HCT116 (cell line): ENCODE measurements around the gene CCDC24. TPM values are rescaled to one million over a fixed set of nuclear protein-coding genes. Genes with fewer than 3 reads are reported as not detected.

ENCODE experiments used
- ATAC-seq: fragments of 200-7000 bp; cut with Tn5 transposase; 2 replicates; pipeline ENCODE4 v1.9.1; 2020; ENCODE audit warnings: mild to moderate bottlenecking, moderate library complexity
- BruUV-seq: library from RNA; stranded (reverse); fragments of 400-500 nt; replicated peaks from 2 replicates; lab custom pipeline; 2021; lab: Mats Ljungman, UMichigan
- CTCF ChIA-PET: fragments of 300-600 bp; sonication (Branson Sonifier 250); formaldehyde crosslinking; loops from one replicate; lab custom pipeline; 2021; ENCODE audit warnings: antibody characterized with exemption; lab: Charles Lee
- POLR2A ChIA-PET: fragments of 300-600, 350-600 bp; sonication (Branson Sonifier 250); formaldehyde crosslinking; loops from one replicate; lab custom pipeline; 2021; ENCODE audit warnings: antibody characterized with exemption; lab: Charles Lee
- RAD21 ChIA-PET, 2 experiments: fragments of 300-600 bp; sonication (Branson Sonifier 250); formaldehyde crosslinking; loops; one replicate each; lab custom pipeline; 2023; ENCODE audit warnings: low total read pairs in 2 of 2; ENCODE audit not compliant: uncharacterized antibody in 2 of 2, unreplicated experiment in 2 of 2, low non-redundant PET in 1 of 2; lab: Charles Lee
- DNase-seq: peaks from one replicate; pipeline ENCODE4 v3.0.0-alpha.2; 2010; ENCODE audit warnings: low read depth, low spot score
- H2AFZ ChIP-seq: fragments of 200-600 bp; shearing (Covaris generic), sonication (generic); 2 replicates; pipeline ENCODE4 v1.6.1; 2017; ENCODE audit warnings: low read depth, mixed run types, mixed read lengths, antibody characterized with exemption, low read length; ENCODE audit not compliant: poor library complexity, severe bottlenecking
- H3K27ac ChIP-seq: 2 replicates; pipeline ENCODE4 v1.5.1; 2012; ENCODE audit warnings: low read depth, low read length
- H3K27me3 ChIP-seq: fragments of 200-600 bp; sonication (generic); 2 replicates; pipeline ENCODE4 v1.6.1; 2016; ENCODE audit warnings: mixed run types, low read length, mixed read lengths; ENCODE audit not compliant: insufficient read depth
- H3K36me3 ChIP-seq, 2 experiments: fragments of 200-500 bp in 1 of 2; fragments of 200-600 bp in 1 of 2; sonication (Bioruptor generic) in 1 of 2; sonication (generic) in 1 of 2; 2 replicates each; pipeline versions ENCODE4 v1.5.1 to v1.6.1; 2014 to 2016; ENCODE audit warnings: low read length in 2 of 2, inconsistent platforms in 1 of 2, mixed read lengths in 1 of 2, mixed run types in 1 of 2; ENCODE audit not compliant: insufficient read depth in 2 of 2, control insufficient read depth in 1 of 2
- H3K4me1 ChIP-seq, 2 experiments: fragments of 200-600 bp in 1 of 2; sonication (generic) in 1 of 2; 2 replicates each; pipeline versions ENCODE4 v1.5.1 to v1.6.1; 2012 to 2017; ENCODE audit warnings: low read length in 2 of 2, inconsistent platforms in 1 of 2, mild to moderate bottlenecking in 1 of 2, mixed read lengths in 1 of 2, mixed run types in 1 of 2, moderate library complexity in 1 of 2; ENCODE audit not compliant: insufficient read depth in 2 of 2, control insufficient read depth in 1 of 2
- H3K4me2 ChIP-seq: fragments of 200-600 bp; sonication (generic); 2 replicates; pipeline ENCODE4 v1.6.1; 2017; ENCODE audit warnings: mixed run types, low read length, mixed read lengths
- H3K4me3 ChIP-seq, 2 experiments: fragments of 200-600 bp in 1 of 2; sonication (generic) in 1 of 2; replicated peaks in 1 of 2; 2 replicates each; pipeline ENCODE4 v1.5.1; 2011 to 2016; ENCODE audit warnings: low read length in 2 of 2, control low read depth in 1 of 2, low read depth in 1 of 2, mild to moderate bottlenecking in 1 of 2, mixed read lengths in 1 of 2, mixed run types in 1 of 2
- H3K79me2 ChIP-seq: fragments of 200-600 bp; sonication (generic); 2 replicates; pipeline ENCODE4 v1.6.1; 2017; ENCODE audit warnings: mild to moderate bottlenecking, mixed run types, low read length, moderate library complexity, mixed read lengths; ENCODE audit not compliant: insufficient read depth
- H3K9ac ChIP-seq: fragments of 200-600 bp; sonication (generic); 2 replicates; pipeline ENCODE4 v1.6.1; 2016; ENCODE audit warnings: low read length, mixed read lengths
- H3K9me2 ChIP-seq: fragments of 200-600 bp; sonication (generic), shearing (Covaris generic); 2 replicates; pipeline ENCODE4 v1.6.1; 2017; ENCODE audit warnings: mixed run types, mild to moderate bottlenecking, moderate library complexity; ENCODE audit not compliant: insufficient read depth
- H3K9me3 ChIP-seq, 2 experiments: fragments of 200-500 bp in 1 of 2; fragments of 200-600 bp in 1 of 2; sonication (Bioruptor generic) in 1 of 2; sonication (generic) in 1 of 2; 2 replicates each; pipeline ENCODE4 v1.6.1; 2014 to 2017; ENCODE audit warnings: low read length in 2 of 2, mixed read lengths in 2 of 2, inconsistent platforms in 1 of 2, low read depth in 1 of 2, mild to moderate bottlenecking in 1 of 2, mixed run types in 1 of 2, moderate library complexity in 1 of 2; ENCODE audit not compliant: control insufficient read depth in 1 of 2, insufficient read depth in 1 of 2
- H4K20me1 ChIP-seq: fragments of 200-600 bp; sonication (generic), shearing (Covaris generic); 2 replicates; pipeline ENCODE4 v1.6.1; 2017; ENCODE audit warnings: mixed run types, mild to moderate bottlenecking, moderate library complexity; ENCODE audit not compliant: insufficient read depth
- CBX3 ChIP-seq: IDR thresholded peaks from 2 replicates; pipeline ENCODE4 v1.6.1; 2012; ENCODE audit warnings: low read depth
- FOSL1 ChIP-seq: IDR thresholded peaks from 2 replicates; pipeline ENCODE4 v1.6.1; 2012; ENCODE audit warnings: low read depth
- POLR2AphosphoS5 ChIP-seq: IDR thresholded peaks from 2 replicates; pipeline ENCODE4 v1.6.1; 2011; ENCODE audit warnings: mild to moderate bottlenecking, low read depth, low read length, moderate library complexity
- SP1 ChIP-seq: IDR thresholded peaks from 2 replicates; pipeline ENCODE4 v1.6.1; 2012; ENCODE audit warnings: low read depth
- ZFX ChIP-seq: fragments of 450-650 bp; IDR thresholded peaks from 2 replicates; pipeline ENCODE4 v1.6.1; 2017
- intact Hi-C: fragments of 100-400 bp; cut with micrococcal nuclease; formaldehyde crosslinking; loops from 2 replicates; pipeline ENCODE4 v1.10.0; 2022
- total RNA-seq: library from RNA; stranded (reverse); gene quantifications from one replicate; pipeline ENCODE4 v1.2.1, GENCODE V29; 2021; ENCODE audit not compliant: unreplicated experiment
- TF ChIP-seq, protein P1 (sequence below): IDR thresholded peaks from 2 replicates; pipeline ENCODE4 v1.6.1; 2012; ENCODE audit warnings: low read depth
- TF ChIP-seq, protein P2 (sequence below): IDR thresholded peaks from 2 replicates; pipeline ENCODE4 v1.6.1; 2012

Gene CCDC24
- total RNA-seq, 1 experiment from 2014 or later = 23.3 TPM

DNA sequence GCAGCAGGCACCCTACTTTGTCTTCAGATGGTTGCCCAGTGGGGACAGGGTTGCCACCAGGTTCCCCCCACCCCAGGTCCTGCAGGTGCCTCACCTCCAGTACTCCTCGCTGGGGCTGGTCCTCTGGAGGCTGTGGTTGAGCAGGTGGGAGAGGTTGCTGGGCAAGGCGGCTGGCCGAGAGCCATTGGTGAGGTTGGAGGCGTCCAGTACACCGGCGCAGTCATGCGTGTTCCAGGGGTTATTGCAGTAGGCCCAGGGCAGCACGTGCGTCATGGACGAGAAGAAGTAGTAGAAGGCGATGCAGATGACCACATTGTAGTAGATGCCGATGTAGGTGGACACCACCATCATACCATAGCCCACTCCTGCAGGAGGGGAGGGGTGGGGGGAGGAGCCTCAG is 16.9 kb downstream of the CCDC24 start:
- Histone ChIP-seq H4K20me1 (no peaks in the 10 kb centered on the region), H3K9me2 (no peaks in the 10 kb centered on the region), H3K27ac (no peak overlapping the region), H3K4me2 (no peak overlapping the region), H3K36me3 (no peaks in the 10 kb centered on the region), H3K27me3 (no peaks in the 10 kb centered on the region), H3K9ac (no peak overlapping the region), H2AFZ (no peak overlapping the region), H3K79me2 (no peaks in the 10 kb centered on the region), H3K9me3 (no peaks in the 10 kb centered on the region), H3K4me3 (no peak overlapping the region), H3K4me1 (peaks cover 7 to 12% of the 10 kb centered on the region in 2 experiments)
- BruUV-seq = no TSS peak
- RAD21 ChIA-PET = no interaction called here
- no peak for ATAC-seq
- CTCF ChIA-PET = no interaction called here
- DNase-seq = no peak
- POLR2A ChIA-PET = no interaction called here
- TF ChIP-seq FOSL1 (no peak), ZFX (no peak)
- intact Hi-C loops = no loop called here

DNA sequence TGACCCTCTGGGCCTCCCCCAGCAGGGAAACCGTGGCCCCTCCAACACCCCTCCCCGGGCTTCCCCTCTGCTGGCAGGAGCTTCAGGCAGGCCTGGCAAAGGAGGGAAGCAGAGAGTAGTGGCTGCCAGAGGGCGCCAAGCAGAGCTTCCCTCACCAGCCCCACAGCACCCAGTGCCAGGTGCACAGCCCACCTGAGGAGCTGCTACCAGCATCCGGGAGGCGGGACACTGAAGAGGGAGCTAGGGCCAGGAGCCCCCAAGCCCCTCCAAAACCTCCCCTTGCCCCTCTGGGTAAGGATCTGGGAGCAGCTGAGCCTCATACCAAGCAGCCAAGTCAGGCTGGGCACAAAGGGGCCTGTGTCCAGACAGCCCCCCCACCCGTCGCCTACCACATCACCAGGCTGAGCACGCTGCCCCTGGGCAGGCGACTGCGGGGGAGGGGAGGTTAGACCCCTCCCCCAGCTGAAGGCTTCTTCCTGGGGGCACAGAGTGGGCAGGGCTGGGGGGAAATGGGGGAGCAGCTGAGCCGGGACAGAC is 19.6 kb downstream of the CCDC24 start:
- ChIA-PET POLR2A (no interaction called here), RAD21 (no interaction called here), CTCF (no interaction called here)
- Histone ChIP-seq H3K27me3 (no peaks in the 10 kb centered on the region), H3K4me2 (no peak overlapping the region), H3K9me2 (no peaks in the 10 kb centered on the region), H3K27ac (no peak overlapping the region), H3K79me2 (no peaks in the 10 kb centered on the region), H3K4me3 (no peak overlapping the region), H3K4me1 (peaks cover 7 to 9% of the 10 kb centered on the region in 2 experiments), H4K20me1 (no peaks in the 10 kb centered on the region), H3K36me3 (no peaks in the 10 kb centered on the region), H2AFZ (no peak overlapping the region), H3K9me3 (no peaks in the 10 kb centered on the region), H3K9ac (no peak overlapping the region)
- intact Hi-C loops = no loop called here
- no peak for DNase-seq
- no TSS peak for BruUV-seq
- TF ChIP-seq SP1 (no peak), CBX3 (no peak), FOSL1 (no peak), POLR2AphosphoS5 (no peak)
- TF ChIP-seq, protein P1, sequence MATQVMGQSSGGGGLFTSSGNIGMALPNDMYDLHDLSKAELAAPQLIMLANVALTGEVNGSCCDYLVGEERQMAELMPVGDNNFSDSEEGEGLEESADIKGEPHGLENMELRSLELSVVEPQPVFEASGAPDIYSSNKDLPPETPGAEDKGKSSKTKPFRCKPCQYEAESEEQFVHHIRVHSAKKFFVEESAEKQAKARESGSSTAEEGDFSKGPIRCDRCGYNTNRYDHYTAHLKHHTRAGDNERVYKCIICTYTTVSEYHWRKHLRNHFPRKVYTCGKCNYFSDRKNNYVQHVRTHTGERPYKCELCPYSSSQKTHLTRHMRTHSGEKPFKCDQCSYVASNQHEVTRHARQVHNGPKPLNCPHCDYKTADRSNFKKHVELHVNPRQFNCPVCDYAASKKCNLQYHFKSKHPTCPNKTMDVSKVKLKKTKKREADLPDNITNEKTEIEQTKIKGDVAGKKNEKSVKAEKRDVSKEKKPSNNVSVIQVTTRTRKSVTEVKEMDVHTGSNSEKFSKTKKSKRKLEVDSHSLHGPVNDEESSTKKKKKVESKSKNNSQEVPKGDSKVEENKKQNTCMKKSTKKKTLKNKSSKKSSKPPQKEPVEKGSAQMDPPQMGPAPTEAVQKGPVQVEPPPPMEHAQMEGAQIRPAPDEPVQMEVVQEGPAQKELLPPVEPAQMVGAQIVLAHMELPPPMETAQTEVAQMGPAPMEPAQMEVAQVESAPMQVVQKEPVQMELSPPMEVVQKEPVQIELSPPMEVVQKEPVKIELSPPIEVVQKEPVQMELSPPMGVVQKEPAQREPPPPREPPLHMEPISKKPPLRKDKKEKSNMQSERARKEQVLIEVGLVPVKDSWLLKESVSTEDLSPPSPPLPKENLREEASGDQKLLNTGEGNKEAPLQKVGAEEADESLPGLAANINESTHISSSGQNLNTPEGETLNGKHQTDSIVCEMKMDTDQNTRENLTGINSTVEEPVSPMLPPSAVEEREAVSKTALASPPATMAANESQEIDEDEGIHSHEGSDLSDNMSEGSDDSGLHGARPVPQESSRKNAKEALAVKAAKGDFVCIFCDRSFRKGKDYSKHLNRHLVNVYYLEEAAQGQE = no peak
- TF ChIP-seq, protein P2, sequence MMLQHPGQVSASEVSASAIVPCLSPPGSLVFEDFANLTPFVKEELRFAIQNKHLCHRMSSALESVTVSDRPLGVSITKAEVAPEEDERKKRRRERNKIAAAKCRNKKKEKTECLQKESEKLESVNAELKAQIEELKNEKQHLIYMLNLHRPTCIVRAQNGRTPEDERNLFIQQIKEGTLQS = no peak
- TF ChIP-seq, all 23 proteins: peak for 0
- ATAC-seq = no peak
